GM19468 (cell line): ENCODE data around the gene OLR1.

Experiments
- ATAC-seq: cut with Tn5 transposase; IDR thresholded peaks from one replicate; pipeline ENCODE4 v1.9.1; 2021; ENCODE audit warnings: mild to moderate bottlenecking, moderate library complexity, moderate number of reproducible peaks; ENCODE audit not compliant: unreplicated experiment; ENCODE audit errors: extremely low read depth

The OLR1 gene

DNA sequence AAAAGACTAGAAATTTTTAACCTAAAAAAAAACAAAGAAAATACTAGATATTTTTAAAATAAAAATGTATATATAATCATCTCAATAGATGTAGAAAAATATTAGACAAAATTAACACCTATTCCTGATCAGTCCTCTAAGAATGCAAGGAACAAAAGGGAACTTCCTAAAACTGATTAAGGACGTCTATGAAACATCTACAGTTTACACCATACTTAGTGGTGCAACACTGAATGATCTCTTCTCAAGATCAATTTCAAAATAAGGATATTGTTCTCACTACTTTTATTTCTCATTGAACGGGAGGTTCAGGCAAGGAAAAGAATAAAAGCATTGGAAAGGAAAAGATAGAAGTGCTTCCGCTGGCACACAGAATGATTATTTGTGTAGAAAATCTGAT is 16.0 kb downstream of the OLR1 start:
- no peak for ATAC-seq

- no peak for ATAC-seq
Measured at GRCh38 chr12:10154145-10154496, 17.8 kb downstream of the OLR1 start.

- no peak for ATAC-seq
Measured at GRCh38 chr12:10153271-10154144, 18.4 kb downstream of the OLR1 start.

GRCh38 chr12:10151621-10152020 is 20.3 kb downstream of the OLR1 start:
- no peak for ATAC-seq

DNA sequence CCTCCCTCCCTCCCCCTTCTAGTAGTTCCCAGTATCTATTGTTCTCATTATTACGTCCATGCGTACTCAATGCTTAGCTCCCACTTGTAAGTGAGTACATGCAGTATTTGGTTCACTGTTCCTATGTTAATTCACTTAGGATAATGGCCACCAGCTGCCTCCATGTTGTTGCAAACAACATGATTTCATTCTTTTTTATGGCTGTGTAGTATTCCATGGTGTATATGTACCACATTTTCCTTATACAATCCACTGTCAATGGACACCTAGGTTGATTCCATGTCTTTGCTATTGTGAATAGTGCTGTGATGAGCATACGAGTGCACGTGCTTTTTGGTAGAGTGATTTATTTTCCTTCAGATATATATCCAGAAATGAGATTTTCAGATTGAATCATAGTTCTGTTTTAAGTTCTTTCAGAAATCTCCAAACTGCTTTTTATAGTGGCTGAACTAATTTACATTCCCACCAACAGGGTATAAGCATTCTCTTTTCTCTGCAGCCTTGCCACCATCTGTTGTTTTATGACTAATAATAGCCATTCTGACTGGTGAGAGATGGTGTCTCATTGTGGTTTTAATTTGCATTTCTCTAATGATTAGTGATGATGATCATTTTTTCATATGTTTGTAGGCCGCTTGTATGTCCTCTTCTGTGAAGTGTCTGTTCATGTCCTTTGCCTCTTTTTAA is 24.1 kb downstream of the OLR1 start:
- ATAC-seq = peak; percentile 63

DNA sequence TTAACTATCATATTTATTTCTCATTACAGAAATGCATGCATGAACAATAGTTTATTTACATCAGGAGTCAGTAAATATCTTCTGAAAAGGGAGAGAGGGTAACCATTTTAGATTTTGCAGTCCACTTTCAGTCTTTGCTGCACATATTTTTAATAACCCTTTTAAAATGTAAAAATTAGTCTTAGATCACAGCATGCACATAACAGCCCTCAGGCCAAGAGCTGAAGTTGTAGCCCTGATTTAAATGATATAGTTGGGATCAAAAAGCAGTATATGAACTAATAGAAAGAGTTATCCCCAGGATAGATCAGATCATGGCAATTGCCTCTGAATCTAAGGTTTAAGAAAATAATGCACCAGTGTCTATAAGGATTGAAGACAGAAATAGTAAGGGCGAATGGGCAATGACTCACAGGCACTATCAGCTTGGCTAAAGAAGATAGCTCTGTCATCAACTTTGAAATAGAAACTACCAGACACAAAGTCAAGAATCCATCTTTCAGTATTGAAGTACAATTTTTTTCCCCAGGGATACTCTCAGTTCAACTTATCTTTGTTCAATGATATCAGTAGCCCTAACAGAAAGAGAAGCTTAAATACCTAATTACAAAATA is 28.8 kb downstream of the OLR1 start:
- no peak for ATAC-seq

DNA sequence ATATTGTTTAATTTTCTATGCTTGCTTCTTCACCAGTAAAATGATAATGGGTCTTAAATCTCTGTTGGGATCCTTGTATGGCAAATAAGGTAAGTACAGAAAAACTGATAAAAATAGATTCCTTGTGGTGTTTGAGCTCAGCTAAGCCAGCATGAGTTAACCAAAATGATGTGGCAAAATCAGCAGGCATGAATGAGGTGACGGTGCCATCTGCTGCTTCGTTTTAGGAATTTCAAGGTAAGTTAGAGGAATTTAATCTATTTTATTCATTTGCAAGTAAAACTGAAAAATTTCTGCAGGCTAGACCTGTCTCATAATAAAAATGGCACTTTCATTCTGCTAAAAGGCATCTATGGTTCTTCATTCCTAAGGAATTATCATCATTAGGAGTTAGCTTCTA is 31.9 kb downstream of the OLR1 start:
- ATAC-seq = no peak

- ATAC-seq = no peak
Measured at GRCh38 chr12:10136637-10137205, 35.2 kb downstream of the OLR1 start.

- ATAC-seq = no peak
Measured at GRCh38 chr12:10135126-10135525, 36.8 kb downstream of the OLR1 start.

- ATAC-seq = no peak
Measured at GRCh38 chr12:10132850-10133370, 39.0 kb downstream of the OLR1 start.

DNA sequence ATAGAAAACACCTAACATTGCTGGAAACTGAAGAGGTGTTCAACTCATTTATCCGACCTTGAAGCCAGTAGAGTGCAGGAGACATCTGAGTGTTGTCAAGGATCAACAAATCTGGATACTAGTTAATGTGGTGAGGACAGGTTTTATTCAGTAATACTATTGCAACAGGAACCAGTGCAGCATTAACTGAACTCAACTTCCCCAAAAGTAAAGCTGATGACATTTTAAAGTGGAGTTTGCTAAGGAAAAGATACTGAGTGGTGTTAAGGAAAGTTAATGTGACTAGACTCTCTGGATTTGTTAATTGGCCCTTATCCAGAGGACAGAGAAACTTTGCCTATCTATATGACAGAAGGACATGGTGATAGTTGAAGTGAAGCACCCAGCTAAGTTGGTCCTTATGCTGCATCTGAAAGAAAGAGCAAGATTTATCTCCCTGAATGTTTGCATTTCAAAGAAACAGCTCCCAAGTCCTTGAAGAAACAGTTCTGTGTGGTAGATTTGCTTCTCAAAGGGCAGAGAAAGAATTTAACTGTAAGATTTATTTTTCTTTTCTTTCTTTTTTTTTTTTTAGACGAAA is 40.7 kb downstream of the OLR1 start:
- no peak for ATAC-seq

- no peak for ATAC-seq
Measured at GRCh38 chr12:10130042-10130441, 41.9 kb downstream of the OLR1 start, which contains the start of gene CLEC7A. Gene CLEC7A, minus strand, starts transcription at chr12:10130199. Its CDS starts 117 bp downstream, at chr12:10130082.

GRCh38 chr12:10128687-10129086 is 43.2 kb downstream of the OLR1 start:
- ATAC-seq = no peak

- ATAC-seq = no peak
Measured at GRCh38 chr12:10126413-10126812, 45.5 kb downstream of the OLR1 start.

DNA sequence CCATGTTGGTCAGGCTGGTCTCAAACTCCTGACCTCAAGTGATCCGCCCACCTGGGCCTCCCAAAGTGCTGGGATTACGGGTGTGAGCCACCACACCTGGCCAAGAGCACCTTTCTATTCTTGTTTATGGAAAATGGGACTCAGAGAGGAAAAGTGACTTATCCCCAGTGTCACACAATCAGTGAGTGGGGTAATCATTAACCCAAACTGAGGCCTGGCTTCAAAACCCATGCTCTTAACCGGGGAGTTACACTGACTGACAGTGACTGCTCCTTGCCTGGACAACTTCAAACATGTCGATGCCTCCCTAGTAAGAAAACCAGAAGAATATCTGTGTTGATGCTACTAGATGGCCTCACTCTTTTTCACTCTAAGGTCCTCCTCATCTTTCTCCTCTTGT is 49.2 kb downstream of the OLR1 start:
- ATAC-seq = no peak

DNA sequence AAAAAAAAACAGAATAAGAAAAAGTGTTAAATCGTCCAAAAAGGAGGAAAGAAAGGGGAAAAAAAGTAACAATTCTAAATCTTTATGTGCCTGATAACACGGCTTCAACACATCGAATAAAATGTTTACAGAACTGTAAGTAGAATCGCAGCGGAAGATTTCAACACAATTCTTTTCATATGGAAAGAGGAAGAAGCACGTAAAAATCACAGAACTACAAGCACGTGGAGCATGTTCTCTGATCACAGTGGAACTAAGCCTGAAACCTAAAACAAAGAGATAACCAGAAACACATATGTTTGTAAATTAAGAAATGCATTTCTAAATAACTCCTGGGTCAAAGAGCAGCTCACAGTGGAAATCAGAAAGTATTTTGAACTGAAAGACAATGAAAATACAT is 50.7 kb downstream of the OLR1 start:
- no peak for ATAC-seq

DNA sequence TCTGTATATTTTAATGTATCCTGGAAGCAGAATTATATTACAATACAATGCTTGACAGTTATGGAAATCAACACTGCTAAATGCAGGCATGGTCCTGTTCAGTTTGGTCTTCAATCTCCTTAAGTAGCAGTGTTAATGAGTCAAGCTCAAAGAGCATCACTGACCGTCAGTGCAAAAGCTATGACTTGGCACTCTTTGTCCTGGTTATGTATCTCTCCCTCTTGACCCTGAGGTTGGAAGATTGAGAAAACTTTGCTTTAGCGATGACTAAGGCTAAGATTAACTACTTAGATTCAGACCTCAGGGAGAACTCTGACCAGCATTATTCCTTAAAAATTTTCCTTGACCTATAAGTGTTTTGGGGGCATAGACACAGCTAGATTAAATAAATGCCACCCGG is 52.9 kb downstream of the OLR1 start:
- no peak for ATAC-seq

DNA sequence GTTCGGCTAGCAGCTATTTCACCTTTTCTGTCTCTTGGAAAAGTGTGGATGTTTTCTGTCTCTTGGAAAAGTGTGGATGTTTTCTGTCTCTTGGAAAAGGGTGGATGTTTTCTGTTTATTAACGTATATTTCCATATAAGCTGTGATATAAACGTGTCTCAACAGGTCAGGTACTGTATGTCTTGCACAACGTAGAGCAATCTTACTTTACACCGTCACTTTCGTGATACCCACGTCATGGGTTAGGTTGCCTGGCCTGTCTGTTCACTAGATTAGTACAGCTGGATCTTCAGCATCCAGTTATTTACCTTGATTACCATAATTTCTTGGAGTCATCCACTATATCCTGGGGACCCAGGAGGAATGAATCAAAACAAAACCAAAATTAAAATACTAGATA is 56.0 kb downstream of the OLR1 start:
- no peak for ATAC-seq

- ATAC-seq = no peak
Measured at GRCh38 chr12:10115311-10115710, 56.6 kb downstream of the OLR1 start.

GRCh38 chr12:10113920-10114319 is 58.0 kb downstream of the OLR1 start:
- no peak for ATAC-seq
